GM12892 (cell line): ENCODE measurements around the gene NR2C2.

Experiments
- DNase-seq: peaks from one replicate; pipeline ENCODE4 v3.0.0; 2011; ENCODE audit not compliant: insufficient read length
- FAIRE-seq: peaks from 2 replicates; lab custom pipeline; 2011; peaks lifted over from hg19 to GRCh38; lab: Jason Lieb, UNC
- POLR2A ChIP-seq: IDR thresholded peaks from 2 replicates; pipeline ENCODE4 v1.6.1; 2011; ENCODE audit warnings: low read depth, low read length, control low read depth
- POLR2AphosphoS5 ChIP-seq: IDR thresholded peaks from 2 replicates; pipeline ENCODE4 v1.6.1; 2011; ENCODE audit warnings: low read depth, low read length, control low read depth
- TAF1 ChIP-seq: IDR thresholded peaks from 2 replicates; pipeline ENCODE4 v1.6.1; 2011; ENCODE audit warnings: low read depth, mild to moderate bottlenecking, control low read depth, low read length, borderline replicate concordance

NR2C2 gene

GRCh38 chr3:15081960-15082664 lies 134.7 kb downstream of the NR2C2 start:
- DNase-seq, result no peak
- TF ChIP-seq TAF1, result no peak
- no peak for TF ChIP-seq POLR2AphosphoS5
- no peak for TF ChIP-seq POLR2A

GRCh38 chr3:15083252-15083651 lies 135.9 kb downstream of the NR2C2 start:
- FAIRE-seq, result no peak

More at GRCh38 chr3:15081960-15082664, 134.7 kb downstream of the NR2C2 start:
- FAIRE-seq, result no peak

GRCh38 chr3:15086263-15086662 lies 138.9 kb downstream of the NR2C2 start:
- TF ChIP-seq POLR2A, result no peak
- no peak for TF ChIP-seq TAF1
- no peak for TF ChIP-seq POLR2AphosphoS5
- DNase-seq (no peak), FAIRE-seq (no peak)

More at GRCh38 chr3:15083252-15083651, 135.9 kb downstream of the NR2C2 start:
- TF ChIP-seq TAF1 (no peak), POLR2A (no peak), POLR2AphosphoS5 (no peak)
- no peak for DNase-seq

- FAIRE-seq, result no peak
- no peak for DNase-seq
- TF ChIP-seq POLR2AphosphoS5, result no peak
- TF ChIP-seq POLR2A, result no peak
- no peak for TF ChIP-seq TAF1
These were observed 139.3 kb downstream of the NR2C2 start for GRCh38 chr3:15086699-15087098.

GRCh38 chr3:15089201-15089600 lies 141.8 kb downstream of the NR2C2 start:
- DNase-seq (no peak), FAIRE-seq (no peak)
- TF ChIP-seq TAF1 (no peak), POLR2A (no peak), POLR2AphosphoS5 (no peak)

GRCh38 chr3:15091575-15091974 lies 144.2 kb downstream of the NR2C2 start:
- FAIRE-seq (no peak), DNase-seq (no peak)
- no peak for TF ChIP-seq POLR2AphosphoS5
- TF ChIP-seq TAF1, result no peak
- no peak for TF ChIP-seq POLR2A

- DNase-seq (no peak), FAIRE-seq (no peak)
- no peak for TF ChIP-seq TAF1
- TF ChIP-seq POLR2A, result no peak
- no peak for TF ChIP-seq POLR2AphosphoS5
These were observed 145.3 kb downstream of the NR2C2 start for GRCh38 chr3:15092686-15093085.

- no peak for FAIRE-seq
- TF ChIP-seq POLR2AphosphoS5 (no peak), POLR2A (no peak), TAF1 (no peak)
- no peak for DNase-seq
These were observed 146.9 kb downstream of the NR2C2 start for GRCh38 chr3:15094187-15094875.

- FAIRE-seq (no peak), DNase-seq (no peak)
- TF ChIP-seq TAF1 (no peak), POLR2A (no peak), POLR2AphosphoS5 (no peak)
These were observed 148.7 kb downstream of the NR2C2 start for GRCh38 chr3:15096046-15096445.

GRCh38 chr3:15097891-15098290 lies 150.5 kb downstream of the NR2C2 start:
- DNase-seq, result no peak
- TF ChIP-seq POLR2AphosphoS5 (no peak), TAF1 (no peak), POLR2A (no peak)
- FAIRE-seq, result no peak
